OCI-LY7 (cell line): ENCODE results near the gene RGL1. TPM values are rescaled to one million over a fixed set of nuclear protein-coding genes. Genes with fewer than 3 reads are reported as not detected.

Source experiments
- BruUV-seq: library from RNA; stranded (reverse); fragments of 400-500 nt; replicated peaks from 2 replicates; lab custom pipeline; 2021; lab: Mats Ljungman, UMichigan
- CTCF ChIA-PET: fragments of 300-600 bp; sonication (Branson Sonifier 250); formaldehyde crosslinking; loops from one replicate; lab custom pipeline; 2022; ENCODE audit warnings: antibody characterized with exemption; ENCODE audit not compliant: unreplicated experiment; lab: Charles Lee
- POLR2A ChIA-PET: fragments of 300-600 bp; sonication (Branson Sonifier 250); formaldehyde crosslinking; loops from one replicate; lab custom pipeline; 2022; ENCODE audit warnings: antibody characterized with exemption; lab: Charles Lee
- DNase-seq: peaks from one replicate; pipeline ENCODE4 v3.0.0-alpha.2; 2015; ENCODE audit warnings: low spot score
- H2AFZ ChIP-seq: fragments of 200-600 bp; sonication (generic), shearing (Covaris generic); 2 replicates; pipeline ENCODE4 v1.6.1; 2014; ENCODE audit warnings: mild to moderate bottlenecking, antibody characterized with exemption, low read length, moderate library complexity
- H3K27ac ChIP-seq: fragments of 200-600 bp; sonication (generic); 2 replicates; pipeline ENCODE4 v1.5.1; 2014; ENCODE audit warnings: mixed run types, low read depth, mild to moderate bottlenecking, moderate library complexity, low read length, inconsistent platforms; ENCODE audit not compliant: poor library complexity, severe bottlenecking
- H3K36me3 ChIP-seq: fragments of 200-600 bp; sonication (generic); 2 replicates; pipeline ENCODE4 v1.6.1; 2014; ENCODE audit warnings: mild to moderate bottlenecking, antibody characterized with exemption, low read length, moderate library complexity, mixed read lengths; ENCODE audit not compliant: insufficient read depth
- H3K4me1 ChIP-seq: fragments of 200-600 bp; sonication (generic); 2 replicates; pipeline ENCODE4 v1.5.1; 2014; ENCODE audit warnings: mild to moderate bottlenecking, low read length; ENCODE audit not compliant: insufficient read depth, poor library complexity, severe bottlenecking
- H3K4me2 ChIP-seq: fragments of 200-600 bp; sonication (generic); 2 replicates; pipeline ENCODE4 v1.6.1; 2014; ENCODE audit warnings: mild to moderate bottlenecking, low read length
- H3K4me3 ChIP-seq: fragments of 200-600 bp; sonication (generic); 2 replicates; pipeline ENCODE4 v1.5.1; 2014; ENCODE audit warnings: mild to moderate bottlenecking, low read depth, low read length; ENCODE audit not compliant: poor library complexity, severe bottlenecking
- H3K79me2 ChIP-seq: fragments of 200-600 bp; sonication (generic); 2 replicates; pipeline ENCODE4 v1.6.1; 2016; ENCODE audit warnings: low read depth, mild to moderate bottlenecking, low read length, moderate library complexity, mixed read lengths; ENCODE audit not compliant: insufficient read depth
- H3K9me2 ChIP-seq: fragments of 200-600 bp; sonication (generic); 2 replicates; pipeline ENCODE4 v1.6.1; 2016; ENCODE audit warnings: mild to moderate bottlenecking, low read length, mixed read lengths; ENCODE audit not compliant: insufficient read depth
- H3K9me3 ChIP-seq: fragments of 200-600 bp; sonication (generic); 2 replicates; pipeline ENCODE4 v1.6.1; 2014; ENCODE audit warnings: mild to moderate bottlenecking, mixed run types, low read length, mixed read lengths
- H4K20me1 ChIP-seq: fragments of 200-600 bp; sonication (generic); 2 replicates; pipeline ENCODE4 v1.6.1; 2014; ENCODE audit warnings: mild to moderate bottlenecking, antibody characterized with exemption, low read length, moderate library complexity, mixed read lengths; ENCODE audit not compliant: insufficient read depth
- CTCF ChIP-seq: fragments of 200-600 bp; sonication (generic); conservative IDR thresholded peaks from 2 replicates; pipeline ENCODE4 v1.5.1; 2014; ENCODE audit warnings: mild to moderate bottlenecking, antibody characterized with exemption, low read length, moderate library complexity, mixed read lengths
- EZH2phosphoT487 ChIP-seq: fragments of 200-600 bp; sonication (generic); IDR thresholded peaks from 2 replicates; pipeline ENCODE4 v1.6.1; 2018; ENCODE audit warnings: low read depth, borderline replicate concordance, mild to moderate bottlenecking, mixed run types, antibody characterized with exemption, low read length, moderate library complexity, mixed read lengths
- intact Hi-C: fragments of 100-400 bp; cut with micrococcal nuclease; formaldehyde crosslinking; loops from one replicate; pipeline ENCODE4 v1.10.0; 2022; ENCODE audit not compliant: unreplicated experiment
- total RNA-seq, 2 experiments: library from RNA; depleted of rRNA in 1 of 2; stranded (reverse); fragments of >200 nt in 1 of 2; shearing (Covaris generic) in 1 of 2; gene quantifications; 2 replicates each; pipeline ENCODE4 v1.2.3, GENCODE V29; 2014 to 2022

The RGL1 gene
- total RNA-seq, 2 experiments from 2014 or later = 0.32 to 0.35 TPM

DNA sequence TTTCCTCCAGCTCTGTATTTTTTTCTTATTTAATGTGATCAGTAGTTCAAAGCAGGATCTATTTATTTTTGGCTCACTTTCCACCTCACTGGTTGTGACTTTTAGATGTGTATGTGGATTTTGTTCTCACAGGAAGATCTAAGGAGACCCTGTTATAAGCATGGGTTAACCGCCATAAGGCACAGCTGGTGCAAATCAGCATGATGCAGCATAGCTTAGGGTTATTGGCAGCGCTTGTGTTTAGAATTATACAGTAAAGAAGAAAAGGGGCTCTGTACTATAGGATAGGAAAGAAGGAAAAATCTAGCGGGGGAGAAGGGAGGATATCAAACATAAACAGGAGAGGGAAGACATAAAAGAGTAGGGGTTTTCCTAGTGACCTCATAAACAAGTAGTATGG is 26.9 kb upstream of the RGL1 start:
- Histone ChIP-seq H2AFZ (no peak overlapping the region), H3K4me1 (no peaks in the 10 kb centered on the region), H4K20me1 (no peaks in the 10 kb centered on the region), H3K79me2 (no peaks in the 10 kb centered on the region), H3K27ac (no peak overlapping the region), H3K9me2 (no peaks in the 10 kb centered on the region), H3K36me3 (no peaks in the 10 kb centered on the region), H3K4me3 (no peak overlapping the region), H3K9me3 (no peaks in the 10 kb centered on the region), H3K4me2 (no peak overlapping the region)
- BruUV-seq = no TSS peak
- TF ChIP-seq CTCF (no peak), EZH2phosphoT487 (no peak)
- intact Hi-C loops = no loop called here
- CTCF ChIA-PET = no interaction called here
- no peak for DNase-seq
- POLR2A ChIA-PET = no interaction called here

DNA sequence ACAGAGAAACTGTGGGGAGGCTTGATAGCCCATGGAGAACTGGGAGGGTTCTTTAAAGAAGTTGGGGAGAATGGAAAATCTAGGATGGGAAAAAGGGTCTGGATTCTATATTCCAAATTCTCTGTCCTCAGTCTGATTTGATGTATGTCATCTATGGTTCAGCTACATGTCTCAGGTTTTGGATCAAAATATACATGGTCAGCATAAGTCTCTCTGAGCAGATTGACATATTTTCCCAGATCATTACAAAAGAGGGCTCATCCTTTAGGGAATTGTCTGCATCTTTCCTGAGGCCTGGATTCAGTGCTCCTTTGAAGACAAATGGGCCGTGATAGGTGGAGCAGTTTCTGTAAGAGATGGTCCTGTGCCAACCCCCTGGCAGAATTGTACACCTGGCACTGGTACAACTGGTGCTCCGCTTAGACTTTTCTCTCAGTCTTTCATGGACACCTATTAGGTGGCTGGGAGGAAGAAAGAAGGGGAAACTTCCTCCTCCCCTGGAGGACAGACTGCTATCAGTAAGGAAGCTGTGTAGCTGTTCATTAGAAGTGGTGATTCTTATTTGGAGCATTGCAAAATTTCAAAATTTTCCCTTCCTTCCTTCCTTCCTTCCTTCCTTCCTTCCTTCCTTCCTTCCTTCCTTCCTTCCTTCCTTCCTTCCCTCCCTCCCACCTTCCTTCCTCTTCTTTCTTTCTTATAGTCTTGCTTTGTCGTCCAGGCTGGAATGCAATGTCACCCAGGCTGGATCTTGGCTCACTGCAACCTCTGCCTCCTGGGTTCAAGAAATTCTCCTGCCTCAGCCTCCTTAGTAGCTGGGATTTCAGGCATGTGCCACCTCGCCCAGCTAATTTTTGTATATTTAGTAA is 26.1 kb upstream of the RGL1 start:
- Histone ChIP-seq H3K4me1 (no peaks in the 10 kb centered on the region), H3K9me2 (no peaks in the 10 kb centered on the region), H3K9me3 (no peaks in the 10 kb centered on the region), H3K4me3 (no peak overlapping the region), H3K27ac (no peak overlapping the region), H3K36me3 (no peaks in the 10 kb centered on the region), H3K4me2 (no peak overlapping the region), H4K20me1 (no peaks in the 10 kb centered on the region), H3K79me2 (no peaks in the 10 kb centered on the region), H2AFZ (no peak overlapping the region)
- no TSS peak for BruUV-seq
- CTCF ChIA-PET = no interaction called here
- DNase-seq = no peak
- TF ChIP-seq EZH2phosphoT487 = no peak
- TF ChIP-seq CTCF = no peak
- intact Hi-C loops = no loop called here
- POLR2A ChIA-PET = no interaction called here

DNA sequence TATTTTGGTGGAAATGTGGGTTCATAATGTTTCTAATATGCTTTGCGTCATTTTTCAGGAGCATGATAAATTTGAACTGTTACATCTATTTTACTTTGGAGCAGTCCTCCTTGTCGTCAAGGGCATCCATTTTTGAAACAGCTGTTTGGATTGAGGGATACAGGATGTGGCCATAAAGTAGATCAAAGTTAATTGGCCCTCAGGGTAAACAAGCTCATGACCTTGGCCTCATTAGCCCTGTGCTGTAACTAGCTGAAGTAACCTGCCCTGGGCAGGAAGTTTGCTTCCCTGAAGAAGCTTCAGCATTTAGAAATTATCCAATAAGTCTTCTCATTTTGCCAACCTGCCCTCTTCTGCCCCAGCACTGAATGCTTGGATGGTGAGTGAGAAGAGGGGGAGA is 24.8 kb upstream of the RGL1 start:
- no peaks in the 10 kb centered on the region for H3K36me3 ChIP-seq
- no TSS peak for BruUV-seq
- H3K4me1 ChIP-seq = no peaks in the 10 kb centered on the region
- no peaks in the 10 kb centered on the region for H3K9me3 ChIP-seq
- H3K27ac ChIP-seq = no peak overlapping the region
- DNase-seq = no peak
- H2AFZ ChIP-seq = no peak overlapping the region
- ChIA-PET CTCF (no interaction called here), POLR2A (no interaction called here)
- TF ChIP-seq CTCF = no peak
- no peak for TF ChIP-seq EZH2phosphoT487
- no peaks in the 10 kb centered on the region for H4K20me1 ChIP-seq
- no peaks in the 10 kb centered on the region for H3K9me2 ChIP-seq
- no peak overlapping the region for H3K4me2 ChIP-seq
- H3K79me2 ChIP-seq = no peaks in the 10 kb centered on the region
- intact Hi-C loops = loop anchor here (5.0 kb wide), 1 partner anchor 52 kb away; no protein-coding TSS in a partner anchor
- no peak overlapping the region for H3K4me3 ChIP-seq
